Thyroid gland (tissue), 4 donors: ENCODE data around the gene PAPPA2. TPM values are rescaled to one million over a fixed set of nuclear protein-coding genes. Genes with fewer than 3 reads are reported as not detected.
"Not testable (repeated sequence)": the region's sequence is repeated elsewhere in the genome, so short reads cannot be mapped to it uniquely, and the experiment has no call there.

Experiments
- DNase-seq, 2 donors: peaks; one replicate each; pipeline ENCODE4 v3.0.0-alpha.2; 2019
- H3K27ac ChIP-seq, 3 donors: fragments of 200-600 bp; sonication (generic); 1 replicate in 2 of 3; 2 replicates in 1 of 3; pipeline ENCODE4 v1.5.1; 2016 to 2019; ENCODE audit warnings: mild to moderate bottlenecking in 1 of 3, moderate library complexity in 1 of 3
- H3K27me3 ChIP-seq: fragments of 200-600 bp; sonication (generic); one replicate; pipeline ENCODE4 v1.5.1; 2019
- H3K36me3 ChIP-seq, 2 donors: fragments of 200-600 bp; sonication (generic); one replicate each; pipeline ENCODE4 v1.5.1; 2016 to 2019
- H3K4me1 ChIP-seq, 2 donors: fragments of 200-600 bp; sonication (generic); one replicate each; pipeline ENCODE4 v1.5.1; 2017 to 2019
- H3K4me3 ChIP-seq, 3 donors: fragments of 200-600 bp; sonication (generic); replicated peaks in 1 of 3; 1 replicate in 2 of 3; 2 replicates in 1 of 3; pipeline ENCODE4 v1.5.1; 2016; ENCODE audit warnings: mild to moderate bottlenecking in 1 of 3
- H3K9me3 ChIP-seq: fragments of 200-600 bp; sonication (generic); one replicate; pipeline ENCODE4 v1.5.1; 2017
- POLR2A ChIP-seq, 2 donors: fragments of 450-650 bp; IDR thresholded peaks; one replicate each; pipeline ENCODE4 v1.6.1; 2017; ENCODE audit warnings: antibody characterized with exemption in 2 of 2, mild to moderate bottlenecking in 2 of 2, moderate library complexity in 1 of 2
- WGBS, 2 donors: methylation state at CpG; one replicate each; pipeline ENCODE4 v1.1.5; 2017; 5-methylcytosine and 5-hydroxymethylcytosine counted together
- intact Hi-C: fragments of 100-400 bp; cut with DNase I; formaldehyde crosslinking; loops from one replicate; pipeline ENCODE4 v1.15.1; 2023
- total RNA-seq, 4 donors: library from RNA; depleted of rRNA; stranded (reverse); fragments of >200 nt; gene quantifications; one replicate each; pipeline ENCODE4 v1.2.3, GENCODE V29; 2016
- TF ChIP-seq, protein P1 (sequence below), 6 experiments: fragments of 200-600 bp in 3 of 6; fragments of 450-650 bp in 3 of 6; sonication (generic) in 3 of 6; IDR thresholded peaks; one replicate each; pipeline ENCODE4 v1.5.1; 2016 to 2019; ENCODE audit warnings: antibody characterized with exemption in 6 of 6, mild to moderate bottlenecking in 2 of 6, inconsistent platforms in 1 of 6, moderate library complexity in 1 of 6

The PAPPA2 gene
- total RNA-seq, 4 donors from 2014 or later, result 1.1 to 2.7 (median 1.6) TPM

DNA sequence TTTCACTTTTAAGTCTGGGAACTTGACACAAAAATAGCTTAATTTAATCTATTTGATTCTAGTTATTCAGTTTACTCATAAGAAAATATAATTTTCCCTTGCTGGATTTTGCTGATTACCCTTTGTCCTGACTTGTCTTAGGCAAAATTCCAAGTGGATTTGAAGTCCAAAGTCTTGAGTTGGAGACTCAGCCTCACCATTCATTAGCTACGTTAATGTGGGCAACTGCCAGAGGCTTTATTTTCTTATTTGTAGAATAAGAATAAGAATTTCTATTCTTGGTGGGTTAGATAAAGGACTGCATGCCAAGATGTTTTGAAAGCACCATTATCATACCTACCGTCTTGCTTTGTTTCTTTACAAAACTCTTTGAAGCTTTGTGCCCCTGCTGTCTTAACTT is 22.8 kb upstream of the PAPPA2 start:
- Histone ChIP-seq H3K9me3 (no peaks in the 10 kb centered on the region), H3K4me3 (no peak overlapping the region), H3K4me1 (no peaks in the 10 kb centered on the region), H3K27ac (no peak overlapping the region), H3K27me3 (no peaks in the 10 kb centered on the region), H3K36me3 (no peaks in the 10 kb centered on the region)
- TF ChIP-seq, protein P1, sequence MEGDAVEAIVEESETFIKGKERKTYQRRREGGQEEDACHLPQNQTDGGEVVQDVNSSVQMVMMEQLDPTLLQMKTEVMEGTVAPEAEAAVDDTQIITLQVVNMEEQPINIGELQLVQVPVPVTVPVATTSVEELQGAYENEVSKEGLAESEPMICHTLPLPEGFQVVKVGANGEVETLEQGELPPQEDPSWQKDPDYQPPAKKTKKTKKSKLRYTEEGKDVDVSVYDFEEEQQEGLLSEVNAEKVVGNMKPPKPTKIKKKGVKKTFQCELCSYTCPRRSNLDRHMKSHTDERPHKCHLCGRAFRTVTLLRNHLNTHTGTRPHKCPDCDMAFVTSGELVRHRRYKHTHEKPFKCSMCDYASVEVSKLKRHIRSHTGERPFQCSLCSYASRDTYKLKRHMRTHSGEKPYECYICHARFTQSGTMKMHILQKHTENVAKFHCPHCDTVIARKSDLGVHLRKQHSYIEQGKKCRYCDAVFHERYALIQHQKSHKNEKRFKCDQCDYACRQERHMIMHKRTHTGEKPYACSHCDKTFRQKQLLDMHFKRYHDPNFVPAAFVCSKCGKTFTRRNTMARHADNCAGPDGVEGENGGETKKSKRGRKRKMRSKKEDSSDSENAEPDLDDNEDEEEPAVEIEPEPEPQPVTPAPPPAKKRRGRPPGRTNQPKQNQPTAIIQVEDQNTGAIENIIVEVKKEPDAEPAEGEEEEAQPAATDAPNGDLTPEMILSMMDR (IDR thresholded peaks at IDR 0.05), result no peak
- no peak for TF ChIP-seq POLR2A (IDR thresholded peaks at IDR 0.05)
- DNase-seq, result no peak
- WGBS, 2 donors, result 74 to 75% methylated on average over 2 of the region's 2 CpGs
- intact Hi-C loops, result no loop called here

DNA sequence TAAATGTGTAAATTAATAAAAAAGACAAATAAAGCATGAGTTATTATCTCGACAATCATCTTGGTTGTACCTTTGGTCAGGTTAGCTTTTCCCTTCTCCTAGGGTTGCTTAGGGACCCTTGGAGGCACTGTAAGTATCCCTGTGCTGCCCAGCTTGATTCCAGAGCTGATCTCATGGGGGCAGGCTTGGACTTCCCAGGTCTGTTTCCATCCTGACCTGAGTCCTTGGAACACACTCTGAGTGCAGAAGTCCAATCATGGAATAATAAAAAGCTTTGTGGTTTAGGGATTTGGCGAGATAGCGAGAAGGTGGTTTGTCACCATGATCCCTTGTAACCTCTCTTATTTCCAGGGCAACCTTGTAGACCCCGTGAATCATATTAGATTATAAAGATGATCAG is 18.7 kb upstream of the PAPPA2 start:
- TF ChIP-seq POLR2A (IDR thresholded peaks at IDR 0.05), result no peak
- TF ChIP-seq, protein P1 (IDR thresholded peaks at IDR 0.05), result no peak

DNA sequence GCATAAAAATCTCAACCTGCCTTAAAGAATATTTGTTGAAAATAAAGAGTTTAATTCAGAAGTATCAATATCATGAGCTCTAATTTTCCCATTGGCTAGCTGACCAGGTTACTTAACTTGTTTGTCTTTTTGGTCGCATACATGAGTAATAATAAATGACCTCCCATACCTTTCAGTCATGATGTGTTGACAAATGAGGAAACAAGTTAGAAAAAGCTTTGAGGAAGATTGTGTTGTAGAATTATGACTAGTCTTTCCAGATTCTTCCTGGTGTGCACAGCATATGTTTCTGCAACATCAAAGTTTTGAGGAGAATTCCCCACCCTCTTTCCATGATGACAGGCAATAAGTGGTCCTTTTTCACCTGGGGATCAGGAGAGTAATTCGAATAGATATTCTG is 17.6 kb upstream of the PAPPA2 start:
- Histone ChIP-seq H3K4me1 (no peaks in the 10 kb centered on the region), H3K4me3 (no peak overlapping the region), H3K27ac (no peak overlapping the region), H3K9me3 (no peaks in the 10 kb centered on the region), H3K27me3 (no peaks in the 10 kb centered on the region), H3K36me3 (no peaks in the 10 kb centered on the region)
- 75 to 80% methylated on average over 2 of the region's 2 CpGs for WGBS, 2 donors
- intact Hi-C loops, result no loop called here
- no peak for DNase-seq
- TF ChIP-seq, protein P1 (IDR thresholded peaks at IDR 0.05), result no peak
- no peak for TF ChIP-seq POLR2A (IDR thresholded peaks at IDR 0.05)

More for the DNA sequence above, 18.7 kb upstream of the PAPPA2 start:
- no peak overlapping the region for H3K4me3 ChIP-seq
- intact Hi-C loops, result no loop called here
- no peaks in the 10 kb centered on the region for H3K36me3 ChIP-seq
- H3K4me1 ChIP-seq, result no peaks in the 10 kb centered on the region
- WGBS, 2 donors, result 82 to 84% methylated on average over 4 of the region's 4 CpGs
- no peaks in the 10 kb centered on the region for H3K9me3 ChIP-seq
- H3K27me3 ChIP-seq, result no peaks in the 10 kb centered on the region
- DNase-seq, result no peak
- H3K27ac ChIP-seq, result no peak overlapping the region

DNA sequence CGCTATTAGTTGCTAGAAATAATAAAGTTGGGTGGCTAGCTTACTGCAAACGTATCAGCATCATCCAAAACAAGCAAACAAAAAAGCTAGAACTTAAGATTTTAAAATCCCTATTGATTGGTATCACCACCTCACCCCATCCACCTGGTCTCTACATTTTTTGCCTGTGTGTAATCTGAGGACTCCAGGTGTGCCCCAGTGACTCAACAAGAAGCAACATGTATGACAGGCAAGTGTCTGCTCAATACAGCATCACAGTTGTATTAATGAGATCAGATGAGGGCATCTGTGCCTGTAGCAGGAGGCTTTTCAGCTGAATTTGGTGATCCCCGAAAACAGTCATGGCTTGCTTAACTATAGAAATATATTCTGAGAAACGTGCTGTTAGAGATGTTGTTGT is 14.6 kb upstream of the PAPPA2 start:
- H3K27ac ChIP-seq, result no peak overlapping the region
- WGBS, 2 donors, result 70 to 71% methylated on average over 4 of the region's 4 CpGs
- TF ChIP-seq, protein P1 (IDR thresholded peaks at IDR 0.05), result no peak
- no peak for TF ChIP-seq POLR2A (IDR thresholded peaks at IDR 0.05)
- intact Hi-C loops, result no loop called here
- no peaks in the 10 kb centered on the region for H3K4me1 ChIP-seq
- H3K9me3 ChIP-seq, result no peaks in the 10 kb centered on the region
- no peaks in the 10 kb centered on the region for H3K27me3 ChIP-seq
- H3K4me3 ChIP-seq, result no peak overlapping the region
- no peak for DNase-seq
- no peaks in the 10 kb centered on the region for H3K36me3 ChIP-seq

DNA sequence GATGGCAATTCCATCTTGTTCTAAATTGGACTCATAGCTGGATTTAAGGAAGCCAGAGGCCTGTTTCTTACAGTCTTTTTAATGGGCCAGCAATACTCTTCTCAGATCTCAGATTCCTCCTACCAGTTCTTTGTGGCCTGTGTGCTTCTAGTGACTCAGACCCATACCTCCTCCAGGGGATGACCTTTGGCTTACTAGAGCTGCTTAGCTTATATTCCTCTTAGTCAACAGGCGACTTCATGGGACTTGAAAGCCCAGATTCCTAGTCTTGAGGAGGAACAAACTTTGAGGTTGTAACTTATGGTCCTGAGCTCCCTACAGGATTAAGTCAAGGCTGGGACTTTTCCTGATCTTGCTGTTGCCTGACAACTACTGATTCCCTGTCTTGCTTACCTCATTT is 12.4 kb upstream of the PAPPA2 start:
- Histone ChIP-seq H3K4me3 (no peak overlapping the region), H3K9me3 (no peaks in the 10 kb centered on the region), H3K36me3 (no peaks in the 10 kb centered on the region), H3K27ac (no peak overlapping the region), H3K4me1 (no peaks in the 10 kb centered on the region), H3K27me3 (no peaks in the 10 kb centered on the region)
- no peak for DNase-seq
- 65 to 75% methylated on average over 1 of the region's 1 CpG for WGBS, 2 donors
- no peak for TF ChIP-seq POLR2A (IDR thresholded peaks at IDR 0.05)
- TF ChIP-seq, protein P1 (IDR thresholded peaks at IDR 0.05), result no peak
- intact Hi-C loops, result no loop called here

DNA sequence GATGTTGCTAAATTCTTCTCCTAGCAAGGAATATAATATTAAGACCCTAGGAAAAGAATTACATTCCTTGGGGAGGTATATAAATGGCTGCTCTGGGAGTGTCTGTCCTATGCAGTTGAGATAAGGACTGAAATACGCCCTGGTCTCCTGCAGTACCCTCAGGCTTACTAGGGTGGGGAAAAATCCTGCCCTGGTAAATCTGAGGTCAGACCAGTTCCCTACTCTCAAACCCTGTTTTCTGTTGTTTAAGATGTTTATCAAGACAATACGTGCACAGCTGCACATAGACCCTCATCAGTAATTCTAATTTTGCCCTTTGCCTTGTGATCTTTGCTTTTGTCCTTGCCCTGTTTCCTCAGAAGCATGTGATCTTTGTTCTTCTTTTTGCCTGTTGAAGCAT is 11.2 kb upstream of the PAPPA2 start:
- DNase-seq, H3K36me3 ChIP-seq, H3K27me3 ChIP-seq, H3K27ac ChIP-seq, intact Hi-C loops, H3K4me1 ChIP-seq, H3K9me3 ChIP-seq, H3K4me3 ChIP-seq: not testable (repeated sequence)
- WGBS, 2 donors, result 79 to 87% methylated on average over 2 of the region's 2 CpGs
